ENCODE measurements around the gene BTBD16. TPM values are rescaled to one million over a fixed set of nuclear protein-coding genes. Genes with fewer than 3 reads are reported as not detected.

The BTBD16 gene
- total RNA-seq, 1 experiment from 2014 or later, result not detected

GRCh38 chr10:122293156-122293960, 22.3 kb downstream of the BTBD16 start (continued):
- no peak for TF ChIP-seq IRF1 (CRISPR knock-in tag; IDR thresholded peaks at IDR 0.05)
- no peak for TF ChIP-seq E2F5 (CRISPR knock-in tag; IDR thresholded peaks at IDR 0.05)
- no peak for TF ChIP-seq ATF3 (CRISPR knock-in tag; conservative IDR thresholded peaks at IDR 0.05)
- TF ChIP-seq ZSCAN18 (CRISPR knock-in tag; IDR thresholded peaks at IDR 0.05), result no peak
- no peak for TF ChIP-seq E2F1 (CRISPR knock-in tag; IDR thresholded peaks at IDR 0.05)
- TF ChIP-seq SOX15 (CRISPR knock-in tag; IDR thresholded peaks at IDR 0.05), result no peak

GRCh38 chr10:122293961-122294380, 22.9 kb downstream of the BTBD16 start:
- peaks cover 3% of the 10 kb centered on the region; the same call in 1 of the 2 replicates for H3K9me3 Mint-ChIP-seq
- ChIA-PET CTCF (interaction anchor here (1.1 to 1.5 kb wide), 4 partner anchors 13 to 271 kb away, joined by 3 to 4 read pairs (median 3); partner anchors contain the start of gene PLEKHA1), POLR2A (no interaction called here)
- no peak for DNase-seq (ENCODE audit: low spot score)
- no peak for ATAC-seq
- no peak overlapping the region for H3K4me3 Mint-ChIP-seq
- H3K4me1 Mint-ChIP-seq, result peaks cover 5% of the 10 kb centered on the region
- H3K36me3 Mint-ChIP-seq, result no peaks in the 10 kb centered on the region
- H3K27me3 Mint-ChIP-seq (ENCODE audit: low read depth), result no peaks in the 10 kb centered on the region
- H3K27ac Mint-ChIP-seq, result no peak overlapping the region
- TF ChIP-seq JAZF1 (CRISPR knock-in tag; IDR thresholded peaks at IDR 0.05) (no peak), GRHL2 (CRISPR knock-in tag; IDR thresholded peaks at IDR 0.05; ENCODE audit: insufficient replicate concordance, severe bottlenecking) (no peak), ZNF263 (CRISPR knock-in tag; IDR thresholded peaks at IDR 0.05; ENCODE audit: low read depth) (no peak), ZBTB21 (CRISPR knock-in tag; IDR thresholded peaks at IDR 0.05; ENCODE audit: borderline replicate concordance) (no peak), IRF1 (CRISPR knock-in tag; IDR thresholded peaks at IDR 0.05) (no peak), MLX (CRISPR knock-in tag; IDR thresholded peaks at IDR 0.05) (no peak), OVOL2 (CRISPR knock-in tag; IDR thresholded peaks at IDR 0.05; ENCODE audit: borderline replicate concordance) (no peak), ZNF425 (CRISPR knock-in tag; conservative IDR thresholded peaks at IDR 0.05) (no peak), STAT6 (CRISPR knock-in tag; conservative IDR thresholded peaks at IDR 0.05; ENCODE audit: low read depth) (no peak), TP53 (CRISPR knock-in tag; IDR thresholded peaks at IDR 0.05) (no peak), ELF4 (CRISPR knock-in tag; IDR thresholded peaks at IDR 0.05; ENCODE audit: low read depth) (no peak), E2F1 (CRISPR knock-in tag; IDR thresholded peaks at IDR 0.05) (no peak)
